Immature natural killer cell (primary cell): ENCODE measurements around the gene GFI1B. TPM values are rescaled to one million over a fixed set of nuclear protein-coding genes. Genes with fewer than 3 reads are reported as not detected.

ENCODE experiments used
- DNase-seq, 3 donors: peaks; one replicate each; pipeline ENCODE4 v3.0.0; 2022; ENCODE audit warnings: mixed read lengths in 1 of 3
- H3K27ac Mint-ChIP-seq, 6 donors: one replicate each; pipeline ENCODE4 v1.8.0; 2020; ENCODE audit warnings: mixed read lengths in 6 of 6, mild to moderate bottlenecking in 5 of 6, inconsistent platforms in 4 of 6, moderate library complexity in 3 of 6
- H3K27me3 Mint-ChIP-seq, 3 donors: one replicate each; pipeline ENCODE4 v1.8.0; 2020 to 2021; ENCODE audit warnings: low read depth in 3 of 3, mild to moderate bottlenecking in 3 of 3, mixed read lengths in 3 of 3, moderate library complexity in 3 of 3, inconsistent platforms in 1 of 3
- H3K36me3 Mint-ChIP-seq, 3 donors: one replicate each; pipeline ENCODE4 v1.8.0; 2020; ENCODE audit warnings: mixed read lengths in 3 of 3, inconsistent platforms in 2 of 3, mild to moderate bottlenecking in 2 of 3
- H3K4me1 Mint-ChIP-seq, 2 donors: one replicate each; pipeline ENCODE4 v1.8.0; 2020; ENCODE audit warnings: inconsistent platforms in 2 of 2, mild to moderate bottlenecking in 2 of 2, mixed read lengths in 2 of 2, moderate library complexity in 1 of 2
- H3K4me3 Mint-ChIP-seq, 5 donors: one replicate each; pipeline ENCODE4 v1.8.0; 2020; ENCODE audit warnings: mild to moderate bottlenecking in 5 of 5, mixed read lengths in 5 of 5, inconsistent platforms in 3 of 5, moderate library complexity in 3 of 5
- H3K9me3 Mint-ChIP-seq, 6 donors: one replicate each; pipeline ENCODE4 v1.8.0; 2020; ENCODE audit warnings: mild to moderate bottlenecking in 6 of 6, mixed read lengths in 6 of 6, inconsistent platforms in 4 of 6, moderate library complexity in 3 of 6
- polyA plus RNA-seq, 3 donors: library from polyadenylated mRNA; unstranded; fragments of 300-500 nt; fragmentation: Illumina TruSeq; gene quantifications; one replicate each; pipeline ENCODE4 v1.2.3, GENCODE V29; 2021

GFI1B gene
- 1 to 10 TPM in 2 of 3 donors, not detected in 1; 1.6 to 1.8 TPM for polyA plus RNA-seq

DNA sequence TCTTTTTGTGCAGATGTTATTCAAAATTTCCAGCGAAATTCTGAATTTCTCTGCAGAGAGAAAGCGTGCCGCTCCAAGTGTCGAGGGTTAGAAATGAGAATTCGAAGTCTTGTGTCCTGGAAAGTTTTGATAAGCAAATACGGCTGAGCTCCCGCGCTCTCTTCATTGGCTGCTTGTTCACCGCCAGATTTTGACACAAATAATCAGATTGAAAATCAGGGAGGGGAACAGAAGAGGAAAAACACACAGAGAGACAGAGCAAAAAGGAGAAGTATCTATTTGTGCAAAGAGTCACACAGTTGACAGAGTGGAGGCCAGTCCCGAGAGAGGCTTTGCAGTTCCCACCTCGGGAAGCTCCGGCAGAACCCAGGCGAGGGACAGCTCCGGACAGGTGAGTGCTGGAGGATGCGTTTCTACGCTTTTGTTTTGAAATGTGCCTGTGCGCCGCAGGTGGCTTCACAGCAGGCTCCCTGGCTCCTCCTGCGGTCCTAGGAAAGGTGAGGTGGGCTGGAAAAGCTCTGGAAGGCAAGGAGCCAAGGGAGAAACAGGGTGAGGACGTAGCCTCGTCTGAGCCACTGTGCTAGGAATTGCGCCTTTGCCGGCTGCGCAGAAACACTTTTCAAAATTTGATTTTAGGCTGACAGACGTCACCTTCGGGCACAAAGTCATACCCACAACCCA is at the start of gene GFI1B:
Gene GFI1B, plus strand, starts transcription at position 244 of the 681 bp plus-strand sequence. CDS start 7,985 bp downstream, outside the sequence.
- no peaks in the 10 kb centered on the region for H3K36me3 Mint-ChIP-seq

DNA sequence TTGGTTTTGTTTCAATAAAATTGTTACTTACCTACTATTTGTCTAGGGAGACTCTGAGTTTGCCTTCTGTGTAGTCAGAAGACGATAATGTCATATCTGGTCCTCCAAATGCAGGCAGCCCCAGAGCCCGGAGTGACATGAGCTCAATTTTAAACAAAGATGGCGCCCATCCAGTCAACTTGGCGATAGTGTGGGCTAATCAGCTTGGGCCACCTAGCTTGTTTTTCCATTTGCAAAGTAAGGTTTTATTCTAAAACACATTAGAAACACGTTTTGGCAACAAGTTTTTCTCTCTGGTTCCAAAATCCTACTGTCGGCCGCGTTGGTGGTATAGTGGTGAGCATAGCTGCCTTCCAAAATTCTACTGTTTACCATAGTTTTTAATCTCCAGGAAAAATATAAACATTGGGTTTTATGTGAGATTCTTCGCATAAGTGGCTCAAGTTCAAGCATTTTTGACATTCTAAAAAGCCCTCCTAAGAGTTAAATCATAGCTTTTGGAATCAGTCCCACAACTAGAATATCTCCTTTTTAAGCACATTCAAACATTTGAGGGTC is 47.2 kb upstream of the GFI1B start:
- Mint-ChIP-seq H3K27ac (no peak overlapping the region), H3K4me1 (peaks cover 0 to 8% of the 10 kb centered on the region in 2 donors), H3K36me3 (peaks cover 14 to 48% (median 17%) of the 10 kb centered on the region in 3 donors), H3K9me3 (no peaks in the 10 kb centered on the region), H3K27me3 (peaks cover 0 to 2% (median 0%) of the 10 kb centered on the region in 3 donors), H3K4me3 (no peak overlapping the region)
- DNase-seq = no peak

More for the DNA sequence above, at the start of gene GFI1B:
- Mint-ChIP-seq H3K4me1 (peaks cover 7 to 8% of the 10 kb centered on the region in 2 donors), H3K27me3 (peaks cover 5 to 10% (median 9%) of the 10 kb centered on the region in 3 donors), H3K27ac (no peak within 1 kb of the TSS), H3K4me3 (peak within 1 kb of the TSS in 2 of 5 donors; percentile 8 to 21), H3K9me3 (no peaks in the 10 kb centered on the region)
- no peak for DNase-seq

DNA sequence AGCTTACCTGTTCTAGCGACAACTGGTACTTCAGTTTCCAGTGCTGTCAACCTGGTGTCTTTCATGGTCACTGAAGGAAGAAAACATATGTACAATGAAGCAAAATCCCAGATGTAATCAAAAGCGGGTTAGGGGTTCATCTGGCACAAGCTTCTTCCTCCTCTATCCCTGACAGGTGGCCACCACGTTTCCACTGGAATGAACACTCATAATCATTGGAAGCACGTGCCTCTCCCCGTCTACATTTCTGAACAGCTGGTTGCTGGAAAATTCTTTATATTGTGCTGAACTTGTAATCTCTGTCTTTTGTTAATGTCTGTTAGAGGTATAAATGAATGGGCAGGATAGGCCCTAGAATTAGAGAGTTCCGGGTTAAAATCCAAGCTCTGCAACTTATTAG is 43.5 kb upstream of the GFI1B start:
- no peak overlapping the region for H3K4me3 Mint-ChIP-seq
- no peak overlapping the region for H3K27ac Mint-ChIP-seq
- peaks cover 0 to 8% of the 10 kb centered on the region in 2 donors for H3K4me1 Mint-ChIP-seq
- H3K36me3 Mint-ChIP-seq = peaks cover 3 to 21% (median 8%) of the 10 kb centered on the region in 3 donors
- no peaks in the 10 kb centered on the region for H3K9me3 Mint-ChIP-seq
- peaks cover 0 to 2% (median 0%) of the 10 kb centered on the region in 3 donors for H3K27me3 Mint-ChIP-seq
- DNase-seq = no peak

DNA sequence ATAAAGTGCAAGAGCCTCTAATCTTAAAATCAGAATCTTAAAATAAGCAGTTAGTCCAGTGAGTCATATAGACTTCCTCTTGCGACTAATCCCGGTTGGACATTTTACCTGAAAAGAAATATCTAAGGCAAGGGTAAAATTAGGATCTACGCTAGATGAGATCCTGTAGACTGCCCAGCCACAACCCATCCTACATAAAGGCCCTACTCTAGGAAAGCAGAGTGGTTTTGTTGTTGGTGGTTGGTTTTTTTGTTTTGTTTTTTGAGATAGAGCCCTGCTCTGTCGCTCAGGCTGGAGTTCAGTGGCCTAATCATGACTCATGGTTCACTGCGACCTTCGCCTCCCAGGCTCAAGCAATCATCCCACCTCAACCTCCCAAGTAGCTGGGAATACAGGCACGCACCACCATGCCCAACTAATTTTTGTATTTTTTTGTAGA is 41.0 kb upstream of the GFI1B start:
- no peak overlapping the region for H3K4me3 Mint-ChIP-seq
- H3K4me1 Mint-ChIP-seq = peaks cover 0 to 7% of the 10 kb centered on the region in 2 donors
- no peak for DNase-seq
- H3K9me3 Mint-ChIP-seq = no peaks in the 10 kb centered on the region
- peaks cover 0 to 8% (median 8%) of the 10 kb centered on the region in 3 donors for H3K36me3 Mint-ChIP-seq
- no peak overlapping the region for H3K27ac Mint-ChIP-seq
- H3K27me3 Mint-ChIP-seq = peaks cover 0 to 2% (median 0%) of the 10 kb centered on the region in 3 donors

DNA sequence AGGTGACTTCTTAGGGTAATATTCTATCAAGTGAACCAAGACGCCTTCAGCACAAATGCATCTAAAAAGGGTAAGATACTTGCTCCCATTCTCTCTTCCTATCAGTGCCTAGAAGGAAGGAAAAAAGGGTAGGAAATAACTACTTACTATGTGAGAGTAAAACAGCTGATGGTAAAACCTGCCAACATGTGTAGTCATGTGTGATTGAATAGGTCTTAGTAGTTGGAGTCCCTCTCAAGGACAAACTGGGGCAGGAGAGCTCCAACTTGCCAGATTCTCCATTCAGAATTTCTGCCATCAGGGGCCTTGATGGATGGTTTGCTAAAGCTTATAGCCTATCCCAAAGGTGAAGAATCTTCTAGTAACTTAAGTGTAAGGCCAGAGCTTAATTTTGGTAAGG is 39.3 kb upstream of the GFI1B start:
- Mint-ChIP-seq H3K4me3 (no peak overlapping the region), H3K9me3 (no peaks in the 10 kb centered on the region), H3K4me1 (peaks cover 12 to 21% of the 10 kb centered on the region in 2 donors), H3K27ac (no peak overlapping the region), H3K36me3 (peaks cover 0 to 4% (median 0%) of the 10 kb centered on the region in 3 donors), H3K27me3 (peaks cover 0 to 4% (median 0%) of the 10 kb centered on the region in 3 donors)
- DNase-seq = no peak

DNA sequence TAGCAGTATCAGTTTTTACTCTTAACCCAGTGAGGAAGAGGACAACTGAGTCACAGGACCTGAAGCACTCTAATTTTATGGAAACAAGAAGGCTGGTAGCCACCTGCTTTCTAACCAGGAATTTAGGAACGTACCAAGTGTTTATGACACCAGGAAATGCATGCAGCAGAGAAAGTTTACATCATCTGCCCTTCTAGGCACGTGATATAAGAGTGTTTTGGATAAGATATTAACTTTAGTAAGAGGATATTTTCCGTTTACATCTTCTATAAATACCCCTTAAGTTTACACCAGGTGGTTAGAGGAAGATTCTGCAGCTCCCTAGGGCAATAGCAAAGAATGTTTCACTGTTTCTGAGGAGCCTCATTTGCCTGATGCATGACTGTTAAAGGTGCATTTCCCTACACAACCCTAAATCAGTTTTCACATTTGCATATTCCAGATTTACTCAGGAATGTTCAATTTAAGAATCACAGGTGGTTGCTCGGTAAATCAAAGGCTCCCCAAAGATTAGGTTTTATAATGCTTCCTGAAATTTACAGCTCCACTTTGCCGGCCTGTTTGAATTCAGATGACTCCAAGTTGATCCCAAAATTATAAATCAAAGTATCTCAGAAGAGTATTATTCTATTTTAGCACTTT is 35.8 kb upstream of the GFI1B start:
- no peaks in the 10 kb centered on the region for H3K9me3 Mint-ChIP-seq
- H3K27ac Mint-ChIP-seq = peak overlapping the region in 5 of 6 donors; percentile 17 to 69 (median 26)
- H3K36me3 Mint-ChIP-seq = no peaks in the 10 kb centered on the region
- H3K4me3 Mint-ChIP-seq = peak overlapping the region in 3 of 5 donors; percentile 93 to 96 (median 95)
- H3K4me1 Mint-ChIP-seq = peaks cover 22 to 33% of the 10 kb centered on the region in 2 donors
- no peak for DNase-seq
- peaks cover 9 to 15% (median 15%) of the 10 kb centered on the region in 3 donors for H3K27me3 Mint-ChIP-seq

DNA sequence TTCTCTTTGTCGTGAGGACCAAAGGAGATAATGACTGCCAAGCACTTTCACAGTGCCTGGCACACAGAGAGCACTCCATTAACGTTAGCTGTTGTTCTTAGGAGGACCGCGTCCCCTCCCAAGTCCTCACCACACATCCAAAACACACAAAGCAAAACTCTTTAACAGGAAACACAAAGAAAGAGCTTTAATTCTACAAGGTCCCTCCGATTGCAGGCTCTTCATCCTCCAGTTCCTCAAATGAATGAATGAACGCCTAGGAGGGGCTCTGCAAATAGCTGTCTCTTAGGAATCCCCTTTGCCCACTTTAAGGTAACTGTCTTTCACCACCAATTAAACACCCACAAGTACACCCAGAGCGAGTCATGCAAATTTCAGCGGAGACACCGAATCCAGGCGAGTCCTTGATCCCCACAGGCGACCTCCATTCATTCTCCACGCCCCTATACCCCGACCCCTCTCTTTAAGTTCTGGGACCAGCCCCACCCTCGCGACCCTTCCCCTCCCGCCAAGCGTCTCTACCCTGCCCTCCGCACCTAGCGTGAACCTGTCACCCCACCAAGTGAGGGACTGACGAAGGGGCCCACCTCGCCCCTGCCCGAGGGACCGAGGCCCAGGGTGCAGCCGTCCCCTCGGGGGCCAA is 34.7 kb upstream of the GFI1B start:
- DNase-seq = no peak
- Mint-ChIP-seq H3K27me3 (peaks cover 9 to 15% (median 15%) of the 10 kb centered on the region in 3 donors), H3K36me3 (no peaks in the 10 kb centered on the region), H3K4me3 (peak overlapping the region; percentile 93 to 98 (median 95)), H3K4me1 (peaks cover 22 to 33% of the 10 kb centered on the region in 2 donors), H3K9me3 (no peaks in the 10 kb centered on the region), H3K27ac (peak overlapping the region; percentile 45 to 99 (median 92))

DNA sequence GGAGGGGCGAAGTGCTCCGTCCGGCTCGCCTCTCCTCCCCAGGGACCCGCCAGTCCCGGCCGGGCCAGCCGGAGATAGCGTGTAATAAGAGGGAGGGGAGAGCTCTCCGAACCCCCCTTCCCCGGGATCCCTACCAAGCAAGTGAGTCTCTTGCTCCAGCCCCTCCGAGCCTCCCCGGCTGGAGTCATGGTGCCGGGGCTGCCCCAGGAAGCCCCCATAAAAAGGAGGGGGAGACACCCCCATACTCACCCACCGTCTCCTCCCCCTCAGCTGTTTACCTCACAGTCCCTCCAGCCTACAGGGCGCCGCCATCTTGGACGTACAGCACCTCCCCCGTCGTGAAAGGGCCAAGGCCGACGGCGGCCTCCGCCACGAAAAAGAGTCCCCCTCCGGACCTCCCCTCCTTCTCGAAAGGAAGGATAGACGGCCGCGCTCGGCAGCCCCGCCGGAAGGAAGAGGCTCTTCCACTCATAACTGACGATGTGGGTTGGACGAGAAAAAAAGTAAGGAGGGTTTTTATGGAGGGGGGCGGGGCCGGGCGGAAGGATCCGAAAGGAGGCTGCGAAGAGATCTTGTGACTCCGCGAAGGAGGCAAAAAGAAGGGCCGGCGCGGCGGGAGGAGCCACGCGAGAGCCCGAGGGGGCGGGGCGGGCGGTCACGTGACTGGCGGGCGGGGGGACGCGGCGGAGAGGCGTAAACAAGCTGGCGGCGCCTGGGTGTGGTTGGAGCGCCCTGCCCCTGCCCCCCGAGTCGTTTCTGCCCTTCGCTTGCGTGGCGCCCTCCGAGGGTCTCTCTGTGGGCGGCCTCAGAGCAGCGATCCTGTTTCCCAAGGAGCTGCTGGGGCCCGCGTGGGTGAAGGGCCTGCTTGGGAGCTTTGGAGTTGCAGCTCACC is 34.0 kb upstream of the GFI1B start, which contains the start of gene TSC1:
Gene TSC1, minus strand, starts transcription at position 323 of the 892 bp plus-strand sequence. CDS start 15,744 bp downstream, outside the sequence.
- Mint-ChIP-seq H3K4me1 (peaks cover 22 to 33% of the 10 kb centered on the region in 2 donors), H3K9me3 (no peaks in the 10 kb centered on the region), H3K27me3 (peaks cover 9 to 18% (median 15%) of the 10 kb centered on the region in 3 donors), H3K4me3 (peak within 1 kb of the TSS; percentile 94 to 98 (median 96)), H3K27ac (peak within 1 kb of the TSS; percentile 97 to 100 (median 100)), H3K36me3 (no peaks in the 10 kb centered on the region)
- peak; percentile 96 to 98 (median 98) for DNase-seq

DNA sequence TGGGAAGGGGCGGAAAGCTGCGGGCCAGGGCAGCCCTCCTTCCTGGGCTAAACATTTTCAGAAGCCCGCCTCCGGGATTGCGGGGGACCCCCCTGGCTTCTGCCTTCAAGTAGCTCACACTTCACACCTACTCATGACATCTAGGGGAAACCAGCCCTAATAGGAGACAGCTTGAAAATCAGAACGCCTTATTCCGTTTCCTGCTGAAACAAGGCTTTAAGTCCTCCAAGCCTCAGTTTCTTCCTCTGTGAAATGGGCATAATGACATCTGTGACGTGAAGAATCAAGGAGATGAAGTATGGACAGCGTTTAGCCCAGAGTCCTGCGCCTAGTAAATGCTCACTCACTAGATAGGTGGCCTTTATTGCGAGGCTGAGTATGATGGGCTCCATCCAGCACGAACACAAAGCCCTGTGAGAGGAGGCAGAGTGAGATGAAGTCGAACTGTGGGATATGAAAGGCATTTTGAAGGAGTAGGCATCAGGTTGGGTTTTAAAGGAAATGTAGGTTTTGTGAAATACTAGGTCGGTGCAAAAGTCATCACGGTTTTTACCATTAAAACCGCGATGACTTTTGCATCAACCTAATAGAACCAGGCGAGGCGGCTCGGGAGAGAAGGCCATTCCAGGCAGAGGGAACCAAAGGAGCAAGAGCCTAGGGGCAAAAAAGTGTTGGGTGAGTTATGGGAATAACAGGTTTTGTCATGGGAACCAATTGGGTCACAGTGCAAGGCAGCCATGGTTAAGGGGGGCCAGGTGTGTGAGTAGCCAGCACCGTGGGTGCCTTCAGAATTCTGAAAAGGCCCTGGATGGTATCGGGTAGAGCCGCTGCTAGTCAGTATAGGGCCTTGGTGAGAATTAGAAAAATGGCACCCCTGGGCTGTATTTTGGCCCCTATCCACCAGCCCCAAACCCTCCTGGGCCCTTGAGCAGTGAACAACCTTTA is 33.0 kb upstream of the GFI1B start:
- DNase-seq = no peak
- H3K4me1 Mint-ChIP-seq = peaks cover 22 to 33% of the 10 kb centered on the region in 2 donors
- peak overlapping the region; percentile 94 to 98 (median 96) for H3K4me3 Mint-ChIP-seq
- no peaks in the 10 kb centered on the region for H3K9me3 Mint-ChIP-seq
- H3K27me3 Mint-ChIP-seq = peaks cover 9 to 18% (median 15%) of the 10 kb centered on the region in 3 donors
- H3K27ac Mint-ChIP-seq = peak overlapping the region; percentile 97 to 100 (median 100)
- H3K36me3 Mint-ChIP-seq = no peaks in the 10 kb centered on the region

DNA sequence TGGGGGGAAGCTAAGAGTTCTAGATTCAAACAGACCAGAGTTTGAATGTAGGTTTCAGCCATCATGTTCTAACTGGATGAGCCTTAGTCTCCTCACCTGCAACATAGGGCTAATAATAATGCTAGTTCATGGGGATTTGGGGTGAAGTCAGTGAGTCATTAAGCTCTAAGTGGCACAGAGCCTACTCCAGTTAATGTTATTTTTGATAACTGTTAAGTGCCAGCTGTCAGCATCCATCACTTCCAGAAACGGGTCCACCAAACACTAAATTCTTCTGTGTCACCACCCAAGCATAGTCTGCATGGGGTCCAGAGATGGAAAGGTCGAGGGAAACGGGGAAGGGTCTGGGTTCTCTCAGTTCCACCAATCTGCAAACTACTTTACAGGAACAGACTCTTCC is 32.3 kb upstream of the GFI1B start:
- H3K36me3 Mint-ChIP-seq = no peaks in the 10 kb centered on the region
- peak overlapping the region in 3 of 5 donors; percentile 15 to 17 (median 15) for H3K4me3 Mint-ChIP-seq
- H3K9me3 Mint-ChIP-seq = no peaks in the 10 kb centered on the region
- peaks cover 9 to 18% (median 15%) of the 10 kb centered on the region in 3 donors for H3K27me3 Mint-ChIP-seq
- DNase-seq = no peak
- peaks cover 22 to 33% of the 10 kb centered on the region in 2 donors for H3K4me1 Mint-ChIP-seq
- H3K27ac Mint-ChIP-seq = peak overlapping the region in 5 of 6 donors; percentile 1 to 99 (median 55)

DNA sequence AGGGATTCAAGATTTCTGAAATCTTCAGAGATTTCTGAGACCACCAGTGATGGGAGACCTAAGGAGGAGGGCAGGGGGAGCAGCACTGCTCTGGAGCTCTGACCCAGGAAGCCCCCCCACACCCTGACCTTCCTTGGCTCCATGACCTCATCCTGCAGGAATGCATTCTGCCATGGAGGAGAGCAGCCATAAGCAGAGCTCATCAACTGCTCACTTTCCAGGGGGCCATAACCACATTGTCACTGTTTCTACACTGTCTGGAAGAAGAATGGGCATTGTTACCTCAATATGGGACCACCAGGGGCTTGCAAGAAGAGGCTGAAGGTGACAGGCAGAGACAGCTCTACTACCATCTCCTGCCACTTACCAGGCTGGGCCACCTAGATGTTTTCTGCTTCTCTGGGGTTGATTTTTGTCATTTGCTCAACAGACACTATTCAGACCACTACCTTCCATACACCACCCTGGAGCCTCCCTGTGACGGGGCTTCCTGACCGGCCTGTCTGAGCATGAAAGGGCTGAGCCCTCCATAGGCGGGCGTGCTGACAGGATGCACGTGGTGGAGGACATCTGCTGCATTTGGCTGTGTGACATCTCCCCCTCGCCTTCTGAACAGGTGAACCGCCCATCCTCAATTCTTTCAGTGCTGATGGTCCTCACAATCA is 31.7 kb upstream of the GFI1B start:
- peaks cover 9 to 18% (median 15%) of the 10 kb centered on the region in 3 donors for H3K27me3 Mint-ChIP-seq
- peaks cover 22 to 33% of the 10 kb centered on the region in 2 donors for H3K4me1 Mint-ChIP-seq
- no peaks in the 10 kb centered on the region for H3K9me3 Mint-ChIP-seq
- H3K4me3 Mint-ChIP-seq = peak overlapping the region in 1 of 5 donors; percentile 33
- peak overlapping the region in 1 of 6 donors; percentile 65 for H3K27ac Mint-ChIP-seq
- no peak for DNase-seq
- H3K36me3 Mint-ChIP-seq = no peaks in the 10 kb centered on the region
